Breast epithelium (tissue), 3 donors: ENCODE results near the gene SCUBE3.

Experiments
- POLR2A ChIP-seq: fragments of 450-650 bp; IDR thresholded peaks from one replicate; pipeline ENCODE4 v1.6.1; 2016; ENCODE audit warnings: antibody characterized with exemption, mild to moderate bottlenecking, moderate library complexity
- POLR2AphosphoS5 ChIP-seq, 3 donors: sonication (generic); formaldehyde crosslinking; IDR thresholded peaks; one replicate each; pipeline ENCODE4 v1.6.1; 2017; ENCODE audit warnings: antibody characterized with exemption in 3 of 3
- TF ChIP-seq, protein P1 (sequence below), 3 donors: fragments of 450-650 bp; IDR thresholded peaks; one replicate each; pipeline ENCODE4 v1.5.1; 2016 to 2017; ENCODE audit warnings: antibody characterized with exemption in 3 of 3, mild to moderate bottlenecking in 3 of 3, moderate library complexity in 3 of 3

DNA sequence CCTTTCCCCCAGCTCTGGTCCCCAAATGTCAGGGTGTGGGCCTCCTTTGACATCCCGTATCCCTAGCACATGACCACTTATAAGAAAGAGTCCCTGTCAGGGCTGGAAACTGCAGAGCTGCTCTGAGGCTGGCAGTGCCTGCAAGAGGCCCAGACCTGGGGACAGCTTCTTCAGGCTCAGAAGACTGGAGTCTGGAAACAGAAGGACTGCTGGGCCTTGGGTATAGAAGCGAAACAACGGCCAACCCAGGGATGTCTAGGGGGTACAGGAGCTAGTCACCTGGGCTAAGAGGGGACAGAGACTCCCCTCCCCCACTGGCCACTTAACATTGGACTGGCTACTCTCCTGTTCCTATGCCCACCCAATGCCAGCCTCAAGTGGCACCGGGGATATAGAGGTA lies 4.7 kb downstream of the SCUBE3 start:
- TF ChIP-seq, protein P1, sequence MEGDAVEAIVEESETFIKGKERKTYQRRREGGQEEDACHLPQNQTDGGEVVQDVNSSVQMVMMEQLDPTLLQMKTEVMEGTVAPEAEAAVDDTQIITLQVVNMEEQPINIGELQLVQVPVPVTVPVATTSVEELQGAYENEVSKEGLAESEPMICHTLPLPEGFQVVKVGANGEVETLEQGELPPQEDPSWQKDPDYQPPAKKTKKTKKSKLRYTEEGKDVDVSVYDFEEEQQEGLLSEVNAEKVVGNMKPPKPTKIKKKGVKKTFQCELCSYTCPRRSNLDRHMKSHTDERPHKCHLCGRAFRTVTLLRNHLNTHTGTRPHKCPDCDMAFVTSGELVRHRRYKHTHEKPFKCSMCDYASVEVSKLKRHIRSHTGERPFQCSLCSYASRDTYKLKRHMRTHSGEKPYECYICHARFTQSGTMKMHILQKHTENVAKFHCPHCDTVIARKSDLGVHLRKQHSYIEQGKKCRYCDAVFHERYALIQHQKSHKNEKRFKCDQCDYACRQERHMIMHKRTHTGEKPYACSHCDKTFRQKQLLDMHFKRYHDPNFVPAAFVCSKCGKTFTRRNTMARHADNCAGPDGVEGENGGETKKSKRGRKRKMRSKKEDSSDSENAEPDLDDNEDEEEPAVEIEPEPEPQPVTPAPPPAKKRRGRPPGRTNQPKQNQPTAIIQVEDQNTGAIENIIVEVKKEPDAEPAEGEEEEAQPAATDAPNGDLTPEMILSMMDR (IDR thresholded peaks at IDR 0.05): no peak
- TF ChIP-seq POLR2A (no peak), POLR2AphosphoS5 (IDR thresholded peaks at IDR 0.05) (no peak)
